A549 treated with ZK216348 at 1 μM for 4 hours (cell line): Measurements from ENCODE around the gene TUBG2. TPM values are rescaled to one million over a fixed set of nuclear protein-coding genes. Genes with fewer than 3 reads are reported as not detected.

Experiments used
- total RNA-seq: library from RNA; stranded (reverse); fragments of 200-300 nt; extraction: Qiagen RNA extraction; gene quantifications from 5 replicates; pipeline ENCODE4 v1.2.3, GENCODE V29; 2022; ENCODE audit warnings: low read depth

Gene TUBG2
- total RNA-seq: 19.6 to 25.9 TPM (median 22.6 TPM) in 5 replicates

DNA sequence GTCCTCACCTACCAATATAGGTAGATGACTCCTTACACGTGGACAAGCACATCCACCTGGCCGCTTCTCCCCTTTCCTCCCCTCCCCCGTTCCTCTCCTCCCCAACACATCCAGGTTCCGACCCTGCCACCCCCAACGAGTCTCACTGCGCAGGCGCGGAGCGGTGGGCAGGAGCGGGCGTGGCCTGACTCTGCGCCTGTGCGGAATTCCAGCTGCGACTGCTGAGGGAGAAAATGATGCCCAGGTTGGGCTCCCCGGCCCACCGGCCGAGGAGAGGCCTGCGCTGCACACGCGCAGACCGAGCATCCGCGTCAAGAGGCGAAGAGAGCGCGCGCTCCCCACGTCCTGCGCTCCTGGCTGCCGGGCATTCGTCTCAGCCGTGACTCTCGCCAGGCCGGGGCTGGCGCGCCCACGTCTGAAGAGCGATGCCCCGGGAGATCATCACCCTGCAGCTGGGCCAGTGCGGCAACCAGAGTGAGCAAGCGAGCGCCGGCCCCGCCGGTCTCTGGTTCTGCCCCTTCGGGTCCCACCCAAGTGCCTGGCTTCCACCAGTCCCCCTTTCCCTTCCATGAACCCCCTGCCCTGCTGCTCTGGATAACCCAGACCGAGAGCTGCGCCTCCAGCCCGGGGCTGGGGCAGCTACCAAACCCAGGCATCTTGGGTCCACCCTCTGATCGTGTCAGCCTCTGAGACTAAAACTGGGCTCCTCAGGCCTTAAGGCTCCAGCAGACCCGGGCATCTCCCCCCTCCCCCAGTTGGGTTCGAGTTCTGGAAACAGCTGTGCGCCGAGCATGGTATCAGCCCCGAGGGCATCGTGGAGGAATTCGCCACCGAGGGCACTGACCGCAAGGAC is at the start of gene TUBG2:
TUBG2 (plus strand) TSS at position 206 of the 853 bp plus-strand sequence; CDS start at position 426, 220 bp downstream.

DNA sequence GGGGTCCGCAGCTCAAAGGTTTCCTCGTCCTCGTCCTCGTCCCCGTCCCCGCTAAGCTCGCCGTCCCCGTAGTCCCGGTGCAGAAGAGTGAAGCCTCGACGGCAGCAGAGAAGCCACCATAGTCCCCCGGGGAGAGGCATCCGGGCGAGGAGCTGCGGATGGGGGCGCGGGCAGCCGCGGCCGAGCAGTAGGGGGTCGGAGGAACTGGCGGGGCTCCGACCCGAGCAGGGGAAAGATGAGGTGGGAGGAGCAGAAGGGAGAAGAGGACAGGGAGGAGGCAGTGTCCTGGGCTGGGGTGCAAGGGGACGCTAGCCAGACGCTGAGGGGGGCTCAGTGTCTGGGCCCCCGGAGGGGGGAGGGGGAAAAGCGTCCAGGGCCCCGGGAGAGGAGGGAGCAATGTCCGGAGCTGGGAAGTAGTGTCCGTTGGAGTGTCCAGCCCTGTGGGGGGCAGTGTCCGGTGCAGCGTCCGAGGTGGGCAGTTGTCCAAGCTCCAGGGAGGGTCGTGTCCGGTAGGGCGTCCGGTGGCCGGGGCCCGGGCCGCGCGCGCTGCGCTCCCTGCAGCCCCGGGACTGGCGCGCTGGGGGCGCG is 17.4 kb downstream of the TUBG2 start, which contains the start of gene PLEKHH3:
PLEKHH3 (minus strand) TSS at position 571 of the 588 bp plus-strand sequence; CDS start at position 140, 431 bp downstream.

DNA sequence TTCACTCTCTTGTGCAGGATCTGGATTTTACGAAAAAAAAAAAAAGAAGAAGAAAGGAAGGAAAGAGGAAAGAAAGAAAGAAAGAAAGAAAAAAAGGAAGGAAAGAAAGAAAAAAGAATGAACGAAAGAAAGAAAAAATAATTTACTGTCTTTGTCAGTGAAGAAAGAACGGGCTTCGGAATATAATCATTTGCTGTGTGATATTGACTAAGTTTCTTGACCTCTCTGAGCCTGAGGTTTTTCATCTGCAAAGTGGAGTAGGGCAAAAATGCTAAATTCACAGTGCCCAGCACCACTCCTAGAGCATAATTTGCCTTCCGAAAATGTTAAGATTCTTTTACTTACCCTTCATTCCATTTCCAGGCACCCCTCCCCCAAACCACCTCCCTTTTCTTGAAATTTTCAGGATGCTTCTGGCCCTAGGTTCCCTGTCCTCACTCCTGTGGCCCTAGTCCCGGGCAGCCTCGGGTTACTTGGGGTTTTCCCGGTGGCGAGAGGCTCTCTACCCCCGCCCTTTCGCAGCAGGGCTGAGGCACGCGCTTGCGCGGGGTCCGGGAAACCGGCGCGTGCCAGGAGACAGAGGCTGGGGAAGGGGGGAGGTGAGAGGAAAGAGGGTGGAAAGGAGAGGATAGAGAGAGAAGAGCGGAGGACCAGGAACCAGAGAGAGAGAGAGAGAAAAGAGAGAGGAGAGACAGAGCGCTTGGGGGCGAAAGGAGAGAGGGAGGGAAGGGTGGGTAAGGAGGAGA is 23.1 kb downstream of the TUBG2 start, which contains the start of gene CNTNAP1:
CNTNAP1 (plus strand) TSS at position 556 of the 746 bp plus-strand sequence. CDS start 299 bp downstream, outside the sequence.

Other genes with a start within 250 kb of the TUBG2 start
- 367 to 513 TPM (median 475 TPM) in 5 replicates for gene CAVIN1, start 236.0 kb upstream of the TUBG2 start, total RNA-seq
- 23.9 to 47.5 TPM (median 44.9 TPM) in 5 replicates for gene ATP6V0A1, start 200.4 kb upstream of the TUBG2 start, total RNA-seq
- gene NAGLU, start 123.0 kb upstream of the TUBG2 start, total RNA-seq: 24.4 to 48.2 TPM (median 44.7 TPM) in 5 replicates
- gene HSD17B1, start 106.4 kb upstream of the TUBG2 start, total RNA-seq: 1.1 to 1.8 TPM (median 1.7 TPM) in 5 replicates
- gene COASY, start 97.1 kb upstream of the TUBG2 start, total RNA-seq: 86.3 to 131 TPM (median 126 TPM) in 5 replicates
- gene MLX, start 92.2 kb upstream of the TUBG2 start, total RNA-seq: 54.7 to 66.6 TPM (median 63.8 TPM) in 5 replicates
- gene PSMC3IP, start 81.6 kb upstream of the TUBG2 start, total RNA-seq: 37.8 to 39.8 TPM (median 38.5 TPM) in 5 replicates
- gene RETREG3, start 49.9 kb upstream of the TUBG2 start, total RNA-seq: 22.6 to 32.0 TPM (median 29.9 TPM) in 5 replicates
- 126 to 157 TPM (median 153 TPM) in 5 replicates for gene TUBG1, start 49.6 kb upstream of the TUBG2 start, total RNA-seq
- 7.7 to 20.0 TPM (median 18.9 TPM) in 5 replicates for gene PLEKHH3, start 17.7 kb downstream of the TUBG2 start, total RNA-seq
- gene CCR10, start 22.6 kb downstream of the TUBG2 start, total RNA-seq: 0.18 to 0.66 TPM (median 0.53 TPM) in 5 replicates
- gene CNTNAP1, start 23.2 kb downstream of the TUBG2 start, total RNA-seq: 3.5 to 6.5 TPM (median 6.0 TPM) in 5 replicates
- 10.2 to 14.6 TPM (median 13.3 TPM) in 5 replicates for gene EZH1, start 85.8 kb downstream of the TUBG2 start, total RNA-seq
- 0.74 to 1.3 TPM (median 0.88 TPM) in 4 of 5 replicates, not detected in the other for gene RAMP2, start 101.9 kb downstream of the TUBG2 start, total RNA-seq
- gene VPS25, start 114.2 kb downstream of the TUBG2 start, total RNA-seq: 118 to 129 TPM (median 121 TPM) in 5 replicates
- gene WNK4, start 121.3 kb downstream of the TUBG2 start, total RNA-seq: 0.47 to 2.3 TPM (median 1.7 TPM) in 5 replicates
- 92.1 to 146 TPM (median 129 TPM) in 5 replicates for gene COA3, start 139.4 kb downstream of the TUBG2 start, total RNA-seq
- gene CNTD1, start 139.6 kb downstream of the TUBG2 start, total RNA-seq: 0.18 TPM in 1 of 5 replicates, not detected in the others
- 73.4 to 105 TPM (median 80.8 TPM) in 5 replicates for gene BECN1, start 165.0 kb downstream of the TUBG2 start, total RNA-seq
- 235 to 258 TPM (median 245 TPM) in 5 replicates for gene PSME3, start 174.1 kb downstream of the TUBG2 start, total RNA-seq
- 1.1 to 2.5 TPM (median 1.9 TPM) in 5 replicates for gene AOC2, start 185.3 kb downstream of the TUBG2 start, total RNA-seq
- gene AOC3, start 191.9 kb downstream of the TUBG2 start, total RNA-seq: 1.1 to 2.5 TPM (median 1.2 TPM) in 5 replicates
- gene G6PC1, start 241.5 kb downstream of the TUBG2 start, total RNA-seq: not detected in 5 replicates